Measurements from ENCODE around the gene ZC3H7B. TPM values are rescaled to one million over a fixed set of nuclear protein-coding genes. Genes with fewer than 3 reads are reported as not detected.

ZC3H7B gene
- total RNA-seq, 1 experiment from 2014 or later = 42.0 TPM

GRCh38 chr22:41345807-41346335, 44.5 kb downstream of the ZC3H7B start:
- no peak for ATAC-seq
- no TSS peak for BruUV-seq (replicated peaks)
- no peak overlapping the region for H3K4me3 ChIP-seq (replicated peaks in 1 of 2; ENCODE audit: low read depth in 1 of 2, low read length in 2 of 2)
- H3K4me1 ChIP-seq (ENCODE audit: control insufficient read depth in 1 of 2, insufficient read depth in 2 of 2, low read length in 2 of 2) = peaks cover 0 to 3% of the 10 kb centered on the region in 2 experiments; a peak in 1 of 4 replicates
- peaks cover 11 to 31% of the 10 kb centered on the region in 2 experiments; a peak in 3 of 4 replicates for H3K36me3 ChIP-seq (ENCODE audit: control insufficient read depth in 1 of 2, insufficient read depth in 2 of 2, low read length in 2 of 2)
- no peaks in the 10 kb centered on the region for H3K79me2 ChIP-seq (ENCODE audit: insufficient read depth, low read length)
- H4K20me1 ChIP-seq (ENCODE audit: insufficient read depth) = no peaks in the 10 kb centered on the region
- no peaks in the 10 kb centered on the region for H3K9me2 ChIP-seq (ENCODE audit: insufficient read depth)
- no peaks in the 10 kb centered on the region for H3K9me3 ChIP-seq (ENCODE audit: control insufficient read depth in 1 of 2, insufficient read depth in 1 of 2, low read depth in 1 of 2, low read length in 2 of 2)
- no peak overlapping the region for H2AFZ ChIP-seq (ENCODE audit: low read depth, low read length, poor library complexity, severe bottlenecking)
- no peak overlapping the region for H3K9ac ChIP-seq (ENCODE audit: low read length)
- no peaks in the 10 kb centered on the region for H3K27me3 ChIP-seq (ENCODE audit: insufficient read depth, low read length)
- ChIA-PET POLR2A (no interaction called here), RAD21 (ENCODE audit: low non-redundant PET in 1 of 2, low total read pairs in 2 of 2, uncharacterized antibody in 2 of 2, unreplicated experiment in 2 of 2) (no interaction called here), CTCF (no interaction called here)
- H3K4me2 ChIP-seq (ENCODE audit: low read length) = no peak overlapping the region
- DNase-seq (ENCODE audit: low read depth, low spot score) = no peak
- intact Hi-C loops (cut with micrococcal nuclease) = no loop called here
- H3K27ac ChIP-seq (ENCODE audit: low read depth, low read length) = no peak overlapping the region
- no peak for TF ChIP-seq ELF1 (IDR thresholded peaks at IDR 0.05; ENCODE audit: borderline replicate concordance, low read depth)

- no peaks in the 10 kb centered on the region for H3K9me2 ChIP-seq (ENCODE audit: insufficient read depth)
- DNase-seq (ENCODE audit: low read depth, low spot score) (no peak), ATAC-seq (no peak)
- no peak overlapping the region for H3K9ac ChIP-seq (ENCODE audit: low read length)
- no peak overlapping the region for H3K4me2 ChIP-seq (ENCODE audit: low read length)
- H3K27ac ChIP-seq (ENCODE audit: low read depth, low read length) = no peak overlapping the region
- no peak overlapping the region for H3K4me3 ChIP-seq (replicated peaks in 1 of 2; ENCODE audit: low read depth in 1 of 2, low read length in 2 of 2)
- H3K79me2 ChIP-seq (ENCODE audit: insufficient read depth, low read length) = no peaks in the 10 kb centered on the region
- H3K36me3 ChIP-seq (ENCODE audit: control insufficient read depth in 1 of 2, insufficient read depth in 2 of 2, low read length in 2 of 2) = peaks cover 11 to 31% of the 10 kb centered on the region in 2 experiments; a peak in 3 of 4 replicates
- peaks cover 0 to 17% of the 10 kb centered on the region in 2 experiments; a peak in 2 of 4 replicates for H3K4me1 ChIP-seq (ENCODE audit: control insufficient read depth in 1 of 2, insufficient read depth in 2 of 2, low read length in 2 of 2)
- H4K20me1 ChIP-seq (ENCODE audit: insufficient read depth) = no peaks in the 10 kb centered on the region
- TF ChIP-seq ZNF274 (IDR thresholded peaks at IDR 0.05; ENCODE audit: low read depth, low read length) = no peak
- TF ChIP-seq SIN3A (IDR thresholded peaks at IDR 0.05; ENCODE audit: low read depth) = no peak
- no peak for TF ChIP-seq ELF1 (IDR thresholded peaks at IDR 0.05; ENCODE audit: borderline replicate concordance, low read depth)
- no peak for TF ChIP-seq ZFX (IDR thresholded peaks at IDR 0.05)
- no peak for TF ChIP-seq FOSL1 (IDR thresholded peaks at IDR 0.05; ENCODE audit: low read depth)
- TF ChIP-seq SRF (IDR thresholded peaks at IDR 0.05; ENCODE audit: low read depth) = no peak
- no peak for TF ChIP-seq SP1 (IDR thresholded peaks at IDR 0.05; ENCODE audit: low read depth)
- TF ChIP-seq YY1 (IDR thresholded peaks at IDR 0.05; ENCODE audit: extremely low read depth, insufficient replicate concordance, low read depth, low read length) = no peak
- no peak for TF ChIP-seq JUND (IDR thresholded peaks at IDR 0.05)
- no peak for TF ChIP-seq EGR1 (IDR thresholded peaks at IDR 0.05; ENCODE audit: low read depth)
- no peak for TF ChIP-seq CTCF (IDR thresholded peaks at IDR 0.05 in 2 of 3, conservative IDR thresholded peaks at IDR 0.05 in 1 of 3; ENCODE audit: borderline replicate concordance in 1 of 3, insufficient read depth in 1 of 3, low read depth in 2 of 3, low read length in 2 of 3)
- TF ChIP-seq RAD21 (IDR thresholded peaks at IDR 0.05; ENCODE audit: low read depth) = no peak
- TF ChIP-seq MAX (IDR thresholded peaks at IDR 0.05) = no peak
- no peak for TF ChIP-seq CEBPB (IDR thresholded peaks at IDR 0.05; ENCODE audit: low read depth)
- no peak for TF ChIP-seq POLR2A (IDR thresholded peaks at IDR 0.05; ENCODE audit: borderline replicate concordance, extremely low read depth, insufficient read depth, insufficient read length)
- TF ChIP-seq TCF7L2 (IDR thresholded peaks at IDR 0.05; ENCODE audit: borderline replicate concordance, extremely low read depth, insufficient read depth, insufficient read length) = no peak
- TF ChIP-seq POLR2AphosphoS5 (IDR thresholded peaks at IDR 0.05; ENCODE audit: low read depth, low read length) = no peak
- no peak for TF ChIP-seq CBX3 (IDR thresholded peaks at IDR 0.05; ENCODE audit: low read depth)
- TF ChIP-seq EZH2phosphoT487 (IDR thresholded peaks at IDR 0.05; ENCODE audit: borderline replicate concordance) = no peak
- H2AFZ ChIP-seq (ENCODE audit: low read depth, low read length, poor library complexity, severe bottlenecking) = no peak overlapping the region
- CTCF ChIA-PET = no interaction called here
- intact Hi-C loops (cut with micrococcal nuclease) = no loop called here
- no peaks in the 10 kb centered on the region for H3K27me3 ChIP-seq (ENCODE audit: insufficient read depth, low read length)
- BruUV-seq (replicated peaks) = no TSS peak
- H3K9me3 ChIP-seq (ENCODE audit: control insufficient read depth in 1 of 2, insufficient read depth in 1 of 2, low read depth in 1 of 2, low read length in 2 of 2) = no peaks in the 10 kb centered on the region
- POLR2A ChIA-PET = no interaction called here
- RAD21 ChIA-PET (ENCODE audit: low non-redundant PET in 1 of 2, low total read pairs in 2 of 2, uncharacterized antibody in 2 of 2, unreplicated experiment in 2 of 2) = no interaction called here
Measured at GRCh38 chr22:41347066-41347859, 45.9 kb downstream of the ZC3H7B start.

All from HCT116 (cell line).